ENCODE data around the gene VPS13D.
"Not testable (repeated sequence)": the region's sequence is repeated elsewhere in the genome, so short reads cannot be mapped to it uniquely, and the experiment has no call there.

VPS13D gene

GRCh38 chr1:12454406-12455391 lies 224.9 kb downstream of the VPS13D start:
- DNase-seq: no peak

GRCh38 chr1:12456081-12456480 lies 226.3 kb downstream of the VPS13D start:
- DNase-seq: not testable (repeated sequence)

GRCh38 chr1:12456979-12457378 lies 227.1 kb downstream of the VPS13D start:
- DNase-seq: no peak

GRCh38 chr1:12457771-12458170 lies 227.9 kb downstream of the VPS13D start:
- DNase-seq: no peak

GRCh38 chr1:12458571-12458970 lies 228.7 kb downstream of the VPS13D start:
- no peak for DNase-seq

GRCh38 chr1:12460121-12460520 lies 230.3 kb downstream of the VPS13D start:
- no peak for DNase-seq

GRCh38 chr1:12460911-12461621 lies 231.2 kb downstream of the VPS13D start:
- DNase-seq: no peak

- DNase-seq: no peak
Observed at GRCh38 chr1:12461754-12462153, 231.9 kb downstream of the VPS13D start.

GRCh38 chr1:12462586-12462985 lies 232.8 kb downstream of the VPS13D start:
- DNase-seq: no peak

- DNase-seq: no peak
Observed at GRCh38 chr1:12464045-12464461, 234.2 kb downstream of the VPS13D start.

- no peak for DNase-seq
Observed at GRCh38 chr1:12464598-12465056, 234.8 kb downstream of the VPS13D start.

- DNase-seq: no peak
Observed at GRCh38 chr1:12465126-12465525, 235.3 kb downstream of the VPS13D start.

GRCh38 chr1:12466816-12467215 lies 237.0 kb downstream of the VPS13D start:
- DNase-seq: no peak

GRCh38 chr1:12467570-12468286 lies 237.9 kb downstream of the VPS13D start:
- no peak for DNase-seq

GRCh38 chr1:12468323-12468722 lies 238.5 kb downstream of the VPS13D start:
- DNase-seq: no peak

- DNase-seq: no peak
Observed at GRCh38 chr1:12469493-12469892, 239.7 kb downstream of the VPS13D start.

- DNase-seq: no peak
Observed at GRCh38 chr1:12469990-12470389, 240.2 kb downstream of the VPS13D start.

GRCh38 chr1:12470916-12471315 lies 241.1 kb downstream of the VPS13D start:
- not testable (repeated sequence) for DNase-seq

- no peak for DNase-seq
Observed at GRCh38 chr1:12472156-12472797, 242.4 kb downstream of the VPS13D start.

- DNase-seq: no peak
Observed at GRCh38 chr1:12472798-12473551, 243.1 kb downstream of the VPS13D start.

GRCh38 chr1:12473596-12474362 lies 243.9 kb downstream of the VPS13D start:
- DNase-seq: no peak
